Omental fat pad (tissue), 4 donors: Measurements from ENCODE around the gene AFG1L. TPM values are rescaled to one million over a fixed set of nuclear protein-coding genes. Genes with fewer than 3 reads are reported as not detected.
A peak's percentile ranks its signal among the peaks of the same experiment; 100 is the strongest.

Source experiments
- ATAC-seq: fragments of 150-250 bp; one replicate; pipeline ENCODE4 v1.9.1; 2016; ENCODE audit warnings: mild to moderate bottlenecking, moderate library complexity; ENCODE audit not compliant: low FRiP score
- DNase-seq: peaks from one replicate; pipeline ENCODE4 v3.0.0-alpha.2; 2019; ENCODE audit warnings: low spot score
- CTCF ChIP-seq, 3 donors: fragments of 450-650 bp; IDR thresholded peaks; one replicate each; pipeline ENCODE4 v1.5.1; 2016 to 2017; ENCODE audit warnings: antibody characterized with exemption in 3 of 3, mild to moderate bottlenecking in 3 of 3, moderate library complexity in 2 of 3
- total RNA-seq, 4 donors: library from RNA; depleted of rRNA; stranded (reverse); fragments of >200 nt; gene quantifications; one replicate each; pipeline ENCODE4 v1.1.0, GENCODE V29; 2016

AFG1L gene
- total RNA-seq, 4 donors from 2014 or later: 1.8 to 4.3 (median 2.6) TPM

- TF ChIP-seq CTCF (IDR thresholded peaks at IDR 0.05): no peak
- no peak for DNase-seq
- ATAC-seq: no peak
Measured at GRCh38 chr6:108556866-108557493, 262.1 kb downstream of the AFG1L start.

GRCh38 chr6:108557494-108558371 lies 262.9 kb downstream of the AFG1L start:
- DNase-seq (no peak), ATAC-seq (peak; percentile 52)

GRCh38 chr6:108558372-108559096 lies 263.7 kb downstream of the AFG1L start:
- DNase-seq (peak; percentile 88), ATAC-seq (peak; percentile 68)
- TF ChIP-seq CTCF (IDR thresholded peaks at IDR 0.05): no peak

More at GRCh38 chr6:108557494-108558371, 262.9 kb downstream of the AFG1L start:
- no peak for TF ChIP-seq CTCF (IDR thresholded peaks at IDR 0.05)

- ATAC-seq (peak; percentile 56), DNase-seq (peak; percentile 65)
- no peak for TF ChIP-seq CTCF (IDR thresholded peaks at IDR 0.05)
Measured at GRCh38 chr6:108559097-108559883, 264.4 kb downstream of the AFG1L start.

GRCh38 chr6:108559884-108560462 lies 265.1 kb downstream of the AFG1L start:
- no peak for ATAC-seq
- DNase-seq: no peak
- TF ChIP-seq CTCF (IDR thresholded peaks at IDR 0.05): no peak
